Measurements from ENCODE around the gene UBE3D. TPM values are rescaled to one million over a fixed set of nuclear protein-coding genes. Genes with fewer than 3 reads are reported as not detected.
"Not testable (repeated sequence)": the region's sequence is repeated elsewhere in the genome, so short reads cannot be mapped to it uniquely, and the experiment has no call there.

The UBE3D gene
- total RNA-seq, 1 donor = 7.0 TPM

DNA sequence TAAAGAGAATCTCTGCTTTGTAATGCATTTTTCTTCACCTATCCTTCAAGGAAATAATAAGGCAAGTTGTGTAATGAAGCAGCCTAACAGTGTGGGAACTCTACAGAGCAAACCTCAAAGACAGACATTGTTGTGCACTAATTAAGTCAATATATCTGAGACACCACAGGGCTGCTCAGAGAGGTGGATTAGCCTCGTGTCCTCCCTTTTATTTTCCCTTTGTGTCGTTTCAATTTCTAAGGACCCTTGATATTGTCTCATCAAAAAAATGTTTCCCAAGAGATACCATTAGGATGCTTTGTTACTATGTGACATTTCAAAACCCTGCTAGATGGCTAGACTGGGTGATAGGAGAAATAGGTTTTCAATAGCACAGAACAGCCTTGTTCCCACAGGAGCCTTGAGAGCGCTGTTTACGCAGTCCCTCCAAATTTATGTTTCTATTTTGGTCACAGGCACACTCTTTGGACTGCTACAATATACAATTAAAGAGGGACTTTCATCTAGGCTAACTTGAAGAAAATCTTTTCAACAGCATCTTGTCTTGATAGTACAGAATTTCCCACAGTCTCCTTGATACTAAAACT, 23.1 kb downstream of the UBE3D start:
- no peak for DNase-seq (ENCODE audit: low read depth)
- H3K4me3 ChIP-seq (ENCODE audit: low read depth, low read length) = no peak overlapping the region
- TF ChIP-seq CTCF (IDR thresholded peaks at IDR 0.05; ENCODE audit: insufficient read depth, low read length) = no peak

DNA sequence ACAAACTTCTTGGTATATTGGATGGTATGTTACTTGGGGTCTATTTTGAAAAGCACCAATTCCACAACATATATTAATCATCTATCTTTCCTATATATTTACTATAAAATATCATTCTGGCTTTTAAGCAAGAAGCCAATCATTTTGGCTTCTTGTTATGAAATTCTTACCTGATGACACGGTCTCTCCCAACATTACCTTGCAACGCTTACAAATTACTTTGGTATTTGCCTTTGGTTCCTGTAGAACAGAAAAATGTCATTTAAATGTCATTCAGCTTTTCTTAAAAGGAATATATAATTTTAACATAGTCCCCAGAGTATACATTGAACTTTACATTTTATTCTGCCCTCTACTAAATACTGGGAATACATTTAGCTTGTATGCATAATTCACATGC, 27.4 kb downstream of the UBE3D start:
- no peak for TF ChIP-seq CTCF (IDR thresholded peaks at IDR 0.05; ENCODE audit: insufficient read depth, low read length)
- DNase-seq (ENCODE audit: low read depth) = no peak

DNA sequence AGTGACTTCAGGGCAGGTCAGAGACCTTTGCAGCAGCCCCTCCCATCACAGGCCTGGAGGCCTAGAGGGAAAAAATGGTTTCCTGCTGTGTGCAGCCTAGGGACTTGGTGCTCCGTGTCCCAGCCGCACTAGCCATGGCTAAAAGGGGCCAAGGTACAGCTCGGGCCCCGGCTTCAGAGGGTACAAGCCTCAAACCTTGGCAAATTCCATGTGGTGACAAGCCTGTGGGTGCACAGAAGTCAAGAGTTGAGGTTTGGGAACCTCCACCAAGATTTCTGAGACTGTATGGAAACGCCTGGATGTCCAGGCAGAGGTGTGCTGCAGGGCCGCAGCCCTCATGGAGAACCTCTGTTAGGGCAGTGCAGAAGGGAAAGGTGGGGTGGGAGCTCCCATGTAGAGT, 34.0 kb downstream of the UBE3D start:
- no peak for TF ChIP-seq CTCF (IDR thresholded peaks at IDR 0.05; ENCODE audit: insufficient read depth, low read length)
- no peak overlapping the region for H3K4me3 ChIP-seq (ENCODE audit: low read depth, low read length)
- no peak for DNase-seq (ENCODE audit: low read depth)

More for the DNA sequence above, 27.4 kb downstream of the UBE3D start:
- H3K4me3 ChIP-seq (ENCODE audit: low read depth, low read length) = no peak overlapping the region

GRCh38 chr6:83019741-83020140, 45.9 kb downstream of the UBE3D start:
- no peak for TF ChIP-seq CTCF (IDR thresholded peaks at IDR 0.05; ENCODE audit: insufficient read depth, low read length)

DNA sequence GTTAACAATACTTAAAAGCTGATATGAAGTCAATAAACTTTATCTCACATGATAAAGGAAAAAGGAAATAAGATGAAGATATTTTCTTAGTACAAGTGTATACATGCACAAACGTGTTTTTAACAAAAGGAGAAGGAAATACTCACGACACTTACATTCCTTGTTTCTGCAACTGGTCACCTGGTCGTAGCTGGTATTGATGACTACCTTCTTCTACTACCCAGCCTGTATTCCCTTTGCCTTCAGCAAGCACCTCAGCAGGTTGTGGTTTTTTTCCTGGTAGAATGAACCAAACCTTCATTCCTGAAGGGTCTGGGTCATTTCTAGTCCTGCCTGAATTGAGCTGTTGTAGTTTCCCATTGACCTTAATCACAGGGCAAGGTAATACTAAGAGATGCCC, 54.5 kb downstream of the UBE3D start:
- not testable (repeated sequence) for H3K4me3 ChIP-seq (ENCODE audit: low read depth, low read length); DNase-seq (ENCODE audit: low read depth)

More at GRCh38 chr6:83019741-83020140, 45.9 kb downstream of the UBE3D start:
- H3K4me3 ChIP-seq (ENCODE audit: low read depth, low read length) = no peak overlapping the region
- DNase-seq (ENCODE audit: low read depth) = no peak

GRCh38 chr6:83008626-83009025, 57.0 kb downstream of the UBE3D start:
- H3K4me3 ChIP-seq (ENCODE audit: low read depth, low read length) = no peak overlapping the region
- no peak for DNase-seq (ENCODE audit: low read depth)
- no peak for TF ChIP-seq CTCF (IDR thresholded peaks at IDR 0.05; ENCODE audit: insufficient read depth, low read length)

DNA sequence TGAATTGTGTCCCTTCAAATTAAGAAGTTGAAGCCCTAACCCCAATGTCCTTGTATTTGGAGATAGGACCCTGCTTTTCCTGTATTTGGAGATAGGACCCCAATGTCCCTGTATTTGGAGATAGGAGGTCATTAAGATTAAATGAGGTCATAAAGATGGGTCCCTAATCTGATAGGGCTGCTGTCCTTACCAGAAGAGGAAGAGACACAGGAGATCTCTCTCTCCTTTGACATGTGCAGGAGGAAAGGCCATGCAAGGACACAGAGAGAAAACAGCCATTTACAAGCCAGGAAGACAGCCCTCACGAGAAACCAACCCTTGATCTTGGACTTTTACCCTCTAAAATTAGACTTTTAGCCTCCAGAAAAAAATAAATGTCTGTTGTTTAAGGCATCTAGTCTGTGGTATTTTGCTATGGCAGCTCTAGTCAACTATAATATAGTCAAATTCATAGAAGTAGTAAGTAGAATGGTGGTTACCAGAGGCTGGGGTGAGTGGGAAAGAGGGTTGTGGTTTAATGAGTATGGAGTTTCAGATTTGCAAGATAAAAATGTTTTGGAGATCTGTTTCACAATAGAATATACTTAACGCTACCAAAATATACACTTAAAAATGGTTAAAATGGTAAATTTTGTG, 59.3 kb downstream of the UBE3D start:
- DNase-seq (ENCODE audit: low read depth) = no peak
- no peak for TF ChIP-seq CTCF (IDR thresholded peaks at IDR 0.05; ENCODE audit: insufficient read depth, low read length)
- H3K4me3 ChIP-seq (ENCODE audit: low read depth, low read length) = no peak overlapping the region
